Stimulated activated CD8-positive, alpha-beta memory T cell treated with anti-CD3 and anti-CD28 coated beads, Interleukin-2, amount 100 ng/mL, for 1 hour (primary cell): ENCODE data around the gene ANO2.

Experiments used
- DNase-seq, 2 donors: peaks; one replicate each; pipeline ENCODE4 v3.0.0-alpha.2; 2020; ENCODE audit warnings: low read depth in 2 of 2

ANO2 gene

GRCh38 chr12:5516371-5517241, 428.5 kb downstream of the ANO2 start:
- no peak for DNase-seq

DNA sequence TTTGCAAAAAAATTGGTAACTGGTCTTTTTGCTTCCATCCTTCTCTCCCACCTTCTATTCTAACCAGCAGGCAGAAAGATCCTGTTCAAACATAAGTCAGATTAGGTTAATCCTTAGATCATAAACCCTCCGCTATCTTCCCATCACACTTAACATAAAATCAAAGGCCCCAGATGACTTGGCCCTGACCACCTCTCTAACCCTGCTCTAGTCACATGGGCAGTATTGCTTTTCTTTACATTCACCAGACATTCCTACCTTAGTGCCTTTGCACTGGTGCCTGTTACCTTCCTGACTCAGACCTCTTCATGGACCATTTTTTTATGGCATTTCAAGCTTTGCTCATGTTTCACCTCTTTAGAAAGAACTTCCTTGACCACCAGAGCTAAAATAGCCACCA, 429.6 kb downstream of the ANO2 start:
- DNase-seq: no peak

GRCh38 chr12:5514545-5514944, 430.5 kb downstream of the ANO2 start:
- DNase-seq: no peak

DNA sequence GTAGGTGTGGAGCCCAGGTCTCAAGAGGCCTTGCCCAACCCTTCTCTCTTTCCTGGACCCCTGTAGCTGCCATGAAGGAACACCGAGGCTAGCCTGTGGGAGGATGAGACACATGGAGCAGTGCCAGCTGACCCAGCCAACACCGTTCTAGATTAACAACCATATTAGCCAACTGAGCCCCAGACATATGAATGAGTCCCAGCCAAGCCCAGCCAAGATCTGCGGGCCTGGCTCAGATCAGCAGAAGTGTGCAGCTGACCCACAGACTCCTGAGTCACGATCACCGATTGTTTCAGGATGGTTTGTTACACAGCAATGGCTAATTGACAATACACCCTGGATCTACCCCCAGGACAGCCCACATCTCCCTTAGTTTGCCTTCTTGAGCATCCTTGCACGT, 431.0 kb downstream of the ANO2 start:
- no peak for DNase-seq

- no peak for DNase-seq
These were observed 431.7 kb downstream of the ANO2 start for GRCh38 chr12:5513406-5513805.
